HTR-8/SVneo (cell line): Measurements from ENCODE around the gene SNRNP48.

Experiments
- DNase-seq: peaks from one replicate; pipeline ENCODE4 v3.0.0; 2011; ENCODE audit warnings: low spot score, mixed read lengths; ENCODE audit not compliant: insufficient read length
- FAIRE-seq: peaks from 2 replicates; lab custom pipeline; 2011; peaks lifted over from hg19 to GRCh38; lab: Jason Lieb, UNC

Gene SNRNP48

GRCh38 chr6:7558781-7559180, 31.2 kb upstream of the SNRNP48 start:
- no peak for DNase-seq
- FAIRE-seq, result no peak

- FAIRE-seq (no peak), DNase-seq (no peak)
These were observed 30.8 kb upstream of the SNRNP48 start for GRCh38 chr6:7559196-7559595.

- FAIRE-seq, result no peak
- DNase-seq, result no peak
These were observed 30.2 kb upstream of the SNRNP48 start for GRCh38 chr6:7559651-7560385.

GRCh38 chr6:7561153-7561964, 28.6 kb upstream of the SNRNP48 start:
- FAIRE-seq (no peak), DNase-seq (no peak)

GRCh38 chr6:7562769-7563168, 27.2 kb upstream of the SNRNP48 start:
- DNase-seq (no peak), FAIRE-seq (no peak)

GRCh38 chr6:7566107-7566506, 23.9 kb upstream of the SNRNP48 start:
- DNase-seq, result no peak
- no peak for FAIRE-seq

GRCh38 chr6:7566617-7567173, 23.3 kb upstream of the SNRNP48 start:
- FAIRE-seq (no peak), DNase-seq (no peak)

GRCh38 chr6:7568021-7568420, 22.0 kb upstream of the SNRNP48 start:
- FAIRE-seq, result no peak

GRCh38 chr6:7569082-7569481, 20.9 kb upstream of the SNRNP48 start:
- DNase-seq (no peak), FAIRE-seq (no peak)

More at GRCh38 chr6:7568021-7568420, 22.0 kb upstream of the SNRNP48 start:
- DNase-seq, result no peak

- FAIRE-seq (peak; percentile 9), DNase-seq (no peak)
These were observed 17.6 kb upstream of the SNRNP48 start for GRCh38 chr6:7572213-7572943.

GRCh38 chr6:7574500-7574899, 15.5 kb upstream of the SNRNP48 start:
- FAIRE-seq, result no peak
- DNase-seq, result no peak

- no peak for FAIRE-seq
- no peak for DNase-seq
These were observed 11.5 kb upstream of the SNRNP48 start for GRCh38 chr6:7578516-7578915.

- FAIRE-seq, result no peak
These were observed 11.1 kb upstream of the SNRNP48 start for GRCh38 chr6:7578931-7579330.

GRCh38 chr6:7579851-7580250, 10.1 kb upstream of the SNRNP48 start:
- DNase-seq (no peak), FAIRE-seq (no peak)

More at GRCh38 chr6:7578931-7579330, 11.1 kb upstream of the SNRNP48 start:
- DNase-seq, result no peak

GRCh38 chr6:7580537-7580926, 9.5 kb upstream of the SNRNP48 start:
- DNase-seq, result no peak
- no peak for FAIRE-seq

GRCh38 chr6:7580927-7581618, 8.9 kb upstream of the SNRNP48 start:
- FAIRE-seq, result no peak
- DNase-seq, result no peak

GRCh38 chr6:7585287-7585930, 4.6 kb upstream of the SNRNP48 start:
- FAIRE-seq, result no peak
- no peak for DNase-seq

- FAIRE-seq (no peak), DNase-seq (peak; percentile 8)
These were observed 2.3 kb upstream of the SNRNP48 start for GRCh38 chr6:7587631-7588100.

- DNase-seq (no peak), FAIRE-seq (no peak)
These were observed 1.5 kb upstream of the SNRNP48 start for GRCh38 chr6:7588506-7588905.
